Measurements from ENCODE around the gene PLCB4. TPM values are rescaled to one million over a fixed set of nuclear protein-coding genes. Genes with fewer than 3 reads are reported as not detected.

The PLCB4 gene
- polyA plus RNA-seq, 1 donor (not counting 4 experiments of a cell fraction or from before 2014, with no cell fraction given): 4.1 TPM

DNA sequence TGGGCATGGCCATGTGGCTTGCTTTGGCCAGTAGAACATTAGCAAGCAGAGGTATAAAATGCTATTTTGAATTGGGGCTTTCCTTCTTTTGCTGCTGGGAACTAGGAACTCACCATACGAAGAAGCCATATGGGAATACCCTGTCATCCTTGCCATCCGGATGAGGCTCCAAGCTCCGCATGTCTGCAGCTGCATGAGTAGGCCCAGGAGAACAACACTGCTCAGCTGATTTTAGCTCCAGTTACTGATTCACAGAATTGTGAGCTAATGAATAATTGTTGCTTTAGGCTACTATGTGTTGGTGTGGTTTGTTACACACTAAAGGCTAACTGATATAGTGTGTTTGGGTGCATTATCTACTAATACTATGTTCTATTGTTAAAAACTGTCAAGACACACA lies 2.7 kb upstream of the PLCB4 start:
- FAIRE-seq: peak; percentile 43

DNA sequence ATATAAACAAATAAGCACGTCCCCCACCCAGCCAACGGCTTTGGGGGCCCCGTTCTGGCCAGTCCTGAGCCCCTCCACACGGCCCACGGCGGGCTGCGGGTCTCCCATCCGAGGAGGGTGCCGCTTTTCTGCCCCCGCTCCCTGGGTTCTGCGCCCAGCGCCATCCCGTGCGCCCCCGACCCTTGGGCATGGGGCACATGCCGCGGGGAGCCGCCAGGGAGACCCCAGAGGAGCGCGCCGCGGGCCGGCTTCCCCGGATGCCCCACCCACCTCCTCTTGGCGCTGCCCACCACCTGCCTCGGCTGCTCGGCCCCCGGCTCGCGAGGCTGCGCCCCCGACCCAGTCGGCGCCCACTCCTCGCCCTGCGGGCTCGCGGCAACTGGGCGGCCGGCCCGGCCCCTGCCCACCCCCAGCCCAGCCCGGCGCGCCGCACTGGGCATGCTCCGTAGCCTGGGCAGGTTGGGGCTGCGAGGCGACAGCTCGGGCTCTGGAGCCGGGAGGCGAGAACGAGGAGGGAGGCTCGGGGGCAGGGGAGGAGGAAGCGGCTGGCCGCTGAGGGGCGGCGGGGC lies 570 bp upstream of the PLCB4 start:
- TF ChIP-seq, protein P1, sequence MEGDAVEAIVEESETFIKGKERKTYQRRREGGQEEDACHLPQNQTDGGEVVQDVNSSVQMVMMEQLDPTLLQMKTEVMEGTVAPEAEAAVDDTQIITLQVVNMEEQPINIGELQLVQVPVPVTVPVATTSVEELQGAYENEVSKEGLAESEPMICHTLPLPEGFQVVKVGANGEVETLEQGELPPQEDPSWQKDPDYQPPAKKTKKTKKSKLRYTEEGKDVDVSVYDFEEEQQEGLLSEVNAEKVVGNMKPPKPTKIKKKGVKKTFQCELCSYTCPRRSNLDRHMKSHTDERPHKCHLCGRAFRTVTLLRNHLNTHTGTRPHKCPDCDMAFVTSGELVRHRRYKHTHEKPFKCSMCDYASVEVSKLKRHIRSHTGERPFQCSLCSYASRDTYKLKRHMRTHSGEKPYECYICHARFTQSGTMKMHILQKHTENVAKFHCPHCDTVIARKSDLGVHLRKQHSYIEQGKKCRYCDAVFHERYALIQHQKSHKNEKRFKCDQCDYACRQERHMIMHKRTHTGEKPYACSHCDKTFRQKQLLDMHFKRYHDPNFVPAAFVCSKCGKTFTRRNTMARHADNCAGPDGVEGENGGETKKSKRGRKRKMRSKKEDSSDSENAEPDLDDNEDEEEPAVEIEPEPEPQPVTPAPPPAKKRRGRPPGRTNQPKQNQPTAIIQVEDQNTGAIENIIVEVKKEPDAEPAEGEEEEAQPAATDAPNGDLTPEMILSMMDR (optimal IDR thresholded peaks at IDR 0.05 in 1 of 3, IDR thresholded peaks at IDR 0.05 in 1 of 3, conservative IDR thresholded peaks at IDR 0.05 in 1 of 3; ENCODE audit: extremely low read depth in 1 of 3, insufficient read depth in 2 of 3, low read length in 3 of 3): no peak
- no peak for TF ChIP-seq EZH2 (IDR thresholded peaks at IDR 0.05; ENCODE audit: low read length)
- H3K9me3 ChIP-seq (ENCODE audit: control insufficient read depth, low read depth, low read length): no peaks in the 10 kb centered on the region
- peaks cover 7% of the 10 kb centered on the region for H3K27me3 ChIP-seq (ENCODE audit: control insufficient read depth, extremely low read depth, insufficient read depth, low read length)
- H3K4me3 ChIP-seq (ENCODE audit: control insufficient read depth in 2 of 3, extremely low read depth in 1 of 3, insufficient read depth in 2 of 3, low read depth in 1 of 3, low read length in 3 of 3): peak overlapping the region; percentile 29 to 65 (median 58)
- no peaks in the 10 kb centered on the region for H3K9me1 ChIP-seq (ENCODE audit: control insufficient read depth, extremely low read depth, insufficient read depth, low read length)
- DNase-seq (ENCODE audit: low read depth, low spot score) (no peak), FAIRE-seq (no peak)
- H3K4me2 ChIP-seq (ENCODE audit: control insufficient read depth, extremely low read depth, insufficient read depth, low read depth, low read length): peak overlapping the region; percentile 87
- peaks cover 4% of the 10 kb centered on the region for H3K4me1 ChIP-seq (ENCODE audit: control insufficient read depth, extremely low read depth, insufficient read depth, low read length)
- H4K20me1 ChIP-seq (ENCODE audit: control insufficient read depth, extremely low read depth, insufficient read depth, low read length): no peaks in the 10 kb centered on the region
- H3K9ac ChIP-seq (ENCODE audit: control insufficient read depth, extremely low read depth, insufficient read depth, low read length): peak overlapping the region; percentile 53
- H2AFZ ChIP-seq (ENCODE audit: control insufficient read depth, low read length): peak overlapping the region; percentile 59
- peak overlapping the region; percentile 13 for H3K27ac ChIP-seq (ENCODE audit: control insufficient read depth, insufficient read depth, low read length)
- H3K36me3 ChIP-seq (ENCODE audit: control insufficient read depth in 2 of 2, extremely low read depth in 1 of 2, insufficient read depth in 2 of 2, low read length in 2 of 2): no peaks in the 10 kb centered on the region
- dilution Hi-C loops (cut with MboI; ENCODE audit: extremely low pct_ligation_motif_present, low sequenced_read_pairs): no loop called here
- no peaks in the 10 kb centered on the region for H3K79me2 ChIP-seq (ENCODE audit: control insufficient read depth, insufficient read depth, low read length)

More for the DNA sequence above, 2.7 kb upstream of the PLCB4 start:
- no peaks in the 10 kb centered on the region for H3K79me2 ChIP-seq (ENCODE audit: control insufficient read depth, insufficient read depth, low read length)
- H3K4me2 ChIP-seq (ENCODE audit: control insufficient read depth, extremely low read depth, insufficient read depth, low read depth, low read length): no peak overlapping the region
- H3K9me1 ChIP-seq (ENCODE audit: control insufficient read depth, extremely low read depth, insufficient read depth, low read length): no peaks in the 10 kb centered on the region
- H4K20me1 ChIP-seq (ENCODE audit: control insufficient read depth, extremely low read depth, insufficient read depth, low read length): no peaks in the 10 kb centered on the region
- no peak for TF ChIP-seq EZH2 (IDR thresholded peaks at IDR 0.05; ENCODE audit: low read length)
- TF ChIP-seq, protein P1 (optimal IDR thresholded peaks at IDR 0.05 in 1 of 3, IDR thresholded peaks at IDR 0.05 in 1 of 3, conservative IDR thresholded peaks at IDR 0.05 in 1 of 3; ENCODE audit: extremely low read depth in 1 of 3, insufficient read depth in 2 of 3, low read length in 3 of 3): no peak
- H3K36me3 ChIP-seq (ENCODE audit: control insufficient read depth in 2 of 2, extremely low read depth in 1 of 2, insufficient read depth in 2 of 2, low read length in 2 of 2): no peaks in the 10 kb centered on the region
- H3K9me3 ChIP-seq (ENCODE audit: control insufficient read depth, low read depth, low read length): no peaks in the 10 kb centered on the region
- H3K9ac ChIP-seq (ENCODE audit: control insufficient read depth, extremely low read depth, insufficient read depth, low read length): no peak overlapping the region
- H3K27ac ChIP-seq (ENCODE audit: control insufficient read depth, insufficient read depth, low read length): no peak overlapping the region
- H3K4me1 ChIP-seq (ENCODE audit: control insufficient read depth, extremely low read depth, insufficient read depth, low read length): peaks cover 4% of the 10 kb centered on the region
- no peak overlapping the region for H3K4me3 ChIP-seq (ENCODE audit: control insufficient read depth in 2 of 3, extremely low read depth in 1 of 3, insufficient read depth in 2 of 3, low read depth in 1 of 3, low read length in 3 of 3)
- dilution Hi-C loops (cut with MboI; ENCODE audit: extremely low pct_ligation_motif_present, low sequenced_read_pairs): no loop called here
- no peak for DNase-seq (ENCODE audit: low read depth, low spot score)
- no peak overlapping the region for H2AFZ ChIP-seq (ENCODE audit: control insufficient read depth, low read length)
- peaks cover 7% of the 10 kb centered on the region for H3K27me3 ChIP-seq (ENCODE audit: control insufficient read depth, extremely low read depth, insufficient read depth, low read length)
